ENCODE data around the gene KRTAP5-1.

Gene KRTAP5-1

GRCh38 chr11:1630271-1630670, 45.2 kb upstream of the KRTAP5-1 start:
- TF ChIP-seq CTCF (conservative IDR thresholded peaks at IDR 0.05; ENCODE audit: low read depth, low read length), result no peak
- no peak overlapping the region for H3K27ac ChIP-seq
- no peak overlapping the region for H2AFZ ChIP-seq (ENCODE audit: low read depth)
- no peak overlapping the region for H3K4me3 ChIP-seq (IDR thresholded peaks at IDR 0.05; ENCODE audit: insufficient read depth, low read depth, low read length)
- no peaks in the 10 kb centered on the region for H3K79me2 ChIP-seq (ENCODE audit: insufficient read depth, low read depth)
- no peaks in the 10 kb centered on the region for H4K20me1 ChIP-seq (ENCODE audit: insufficient read depth)
- H3K27me3 ChIP-seq (ENCODE audit: insufficient read depth, low read depth), result peaks cover 85% of the 10 kb centered on the region
- no peaks in the 10 kb centered on the region for H3K4me1 ChIP-seq (ENCODE audit: low read depth, poor library complexity, severe bottlenecking)
- H3K36me3 ChIP-seq (ENCODE audit: insufficient read depth), result no peaks in the 10 kb centered on the region
- no peak overlapping the region for H3K4me2 ChIP-seq
- H3K9ac ChIP-seq, result no peak overlapping the region

GRCh38 chr11:1629326-1630185, 44.5 kb upstream of the KRTAP5-1 start, which contains the start of gene KRTAP5-5:
KRTAP5-5 (plus strand) TSS chr11:1629775; CDS start chr11:1629841, 66 bp downstream.
- no peaks in the 10 kb centered on the region for H3K4me1 ChIP-seq (ENCODE audit: low read depth, poor library complexity, severe bottlenecking)
- H2AFZ ChIP-seq (ENCODE audit: low read depth), result no peak within 1 kb of the TSS
- TF ChIP-seq CTCF (conservative IDR thresholded peaks at IDR 0.05; ENCODE audit: low read depth, low read length), result no peak
- H3K27me3 ChIP-seq (ENCODE audit: insufficient read depth, low read depth), result peaks cover 87% of the 10 kb centered on the region
- no peak within 1 kb of the TSS for H3K4me3 ChIP-seq (IDR thresholded peaks at IDR 0.05; ENCODE audit: insufficient read depth, low read depth, low read length)
- no peak within 1 kb of the TSS for H3K4me2 ChIP-seq
- no peaks in the 10 kb centered on the region for H3K36me3 ChIP-seq (ENCODE audit: insufficient read depth)
- no peaks in the 10 kb centered on the region for H3K79me2 ChIP-seq (ENCODE audit: insufficient read depth, low read depth)
- no peaks in the 10 kb centered on the region for H4K20me1 ChIP-seq (ENCODE audit: insufficient read depth)
- no peak within 1 kb of the TSS for H3K27ac ChIP-seq
- H3K9ac ChIP-seq, result no peak within 1 kb of the TSS

- Histone ChIP-seq H4K20me1 (ENCODE audit: insufficient read depth) (no peaks in the 10 kb centered on the region), H3K36me3 (ENCODE audit: insufficient read depth) (no peaks in the 10 kb centered on the region), H3K4me2 (no peak overlapping the region), H3K4me1 (ENCODE audit: low read depth, poor library complexity, severe bottlenecking) (no peaks in the 10 kb centered on the region), H3K79me2 (ENCODE audit: insufficient read depth, low read depth) (no peaks in the 10 kb centered on the region), H3K27ac (no peak overlapping the region), H2AFZ (ENCODE audit: low read depth) (no peak overlapping the region), H3K4me3 (IDR thresholded peaks at IDR 0.05; ENCODE audit: insufficient read depth, low read depth, low read length) (no peak overlapping the region), H3K27me3 (ENCODE audit: insufficient read depth, low read depth) (peaks cover 87% of the 10 kb centered on the region), H3K9ac (no peak overlapping the region)
- TF ChIP-seq CTCF (conservative IDR thresholded peaks at IDR 0.05; ENCODE audit: low read depth, low read length), result peak; percentile 88
Observed at GRCh38 chr11:1628506-1629325, 43.6 kb upstream of the KRTAP5-1 start.

DNA sequence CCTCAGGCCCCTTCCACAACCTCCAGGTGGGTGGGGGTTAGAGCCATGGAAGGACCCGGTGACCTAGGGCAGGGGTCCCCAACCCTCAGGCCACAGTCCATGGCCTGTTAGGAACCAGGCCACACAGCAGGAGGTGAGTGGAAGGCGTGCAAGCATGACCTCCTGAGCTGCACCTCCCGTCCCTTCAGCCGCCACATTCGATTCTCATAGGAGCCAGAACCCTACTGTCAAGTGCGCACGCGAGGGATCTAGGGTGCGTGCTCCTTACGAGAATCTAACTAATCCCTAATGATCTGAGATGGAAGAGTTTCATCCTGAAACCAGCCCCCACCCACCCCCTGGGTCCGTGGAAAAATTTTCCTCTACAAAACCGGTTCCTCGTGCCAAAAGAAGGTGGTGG, 40.5 kb upstream of the KRTAP5-1 start:
- Histone ChIP-seq H3K79me2 (ENCODE audit: insufficient read depth, low read depth) (no peaks in the 10 kb centered on the region), H3K36me3 (ENCODE audit: insufficient read depth) (no peaks in the 10 kb centered on the region), H3K9ac (no peak overlapping the region), H3K4me3 (IDR thresholded peaks at IDR 0.05; ENCODE audit: insufficient read depth, low read depth, low read length) (no peak overlapping the region), H4K20me1 (ENCODE audit: insufficient read depth) (no peaks in the 10 kb centered on the region), H3K4me2 (no peak overlapping the region), H2AFZ (ENCODE audit: low read depth) (no peak overlapping the region), H3K4me1 (ENCODE audit: low read depth, poor library complexity, severe bottlenecking) (no peaks in the 10 kb centered on the region), H3K27me3 (ENCODE audit: insufficient read depth, low read depth) (peaks cover 78% of the 10 kb centered on the region), H3K27ac (no peak overlapping the region)
- TF ChIP-seq CTCF (conservative IDR thresholded peaks at IDR 0.05; ENCODE audit: low read depth, low read length), result no peak
